GM12875 (cell line): ENCODE results near the gene FOXB2.
A peak's percentile ranks its signal among the peaks of the same experiment; 100 is the strongest.

Source experiments
- H3K4me3 ChIP-seq: one replicate; pipeline ENCODE4 v1.5.1; 2011; ENCODE audit warnings: low read depth, low read length, control low read depth
- TF ChIP-seq, protein P1 (sequence below): IDR thresholded peaks from 2 replicates; pipeline ENCODE4 v1.5.1; 2011; ENCODE audit warnings: low read depth, mild to moderate bottlenecking, control low read depth, inconsistent platforms, low read length, moderate library complexity, borderline replicate concordance; ENCODE audit not compliant: insufficient read depth

The FOXB2 gene

DNA sequence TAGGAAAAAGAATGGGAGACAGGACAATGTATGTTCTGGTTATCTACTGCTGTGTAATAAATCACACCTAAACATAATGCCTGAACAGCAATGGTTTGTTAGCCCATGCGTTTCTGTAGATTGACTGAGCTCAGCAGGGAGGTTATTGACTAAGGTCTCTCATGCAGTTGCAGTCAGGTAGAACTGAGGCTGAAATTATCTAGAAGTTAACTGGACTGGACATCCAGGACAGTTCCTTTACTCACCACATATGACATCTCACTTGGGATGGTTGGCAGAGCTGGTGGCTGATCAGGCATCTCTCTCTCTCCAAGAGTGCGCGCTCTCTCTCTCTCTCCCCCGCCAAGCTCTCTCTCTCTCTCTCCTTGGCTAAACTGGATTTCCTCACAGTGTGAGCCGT is 8.9 kb upstream of the FOXB2 start:
- no peak overlapping the region for H3K4me3 ChIP-seq
- TF ChIP-seq, protein P1, sequence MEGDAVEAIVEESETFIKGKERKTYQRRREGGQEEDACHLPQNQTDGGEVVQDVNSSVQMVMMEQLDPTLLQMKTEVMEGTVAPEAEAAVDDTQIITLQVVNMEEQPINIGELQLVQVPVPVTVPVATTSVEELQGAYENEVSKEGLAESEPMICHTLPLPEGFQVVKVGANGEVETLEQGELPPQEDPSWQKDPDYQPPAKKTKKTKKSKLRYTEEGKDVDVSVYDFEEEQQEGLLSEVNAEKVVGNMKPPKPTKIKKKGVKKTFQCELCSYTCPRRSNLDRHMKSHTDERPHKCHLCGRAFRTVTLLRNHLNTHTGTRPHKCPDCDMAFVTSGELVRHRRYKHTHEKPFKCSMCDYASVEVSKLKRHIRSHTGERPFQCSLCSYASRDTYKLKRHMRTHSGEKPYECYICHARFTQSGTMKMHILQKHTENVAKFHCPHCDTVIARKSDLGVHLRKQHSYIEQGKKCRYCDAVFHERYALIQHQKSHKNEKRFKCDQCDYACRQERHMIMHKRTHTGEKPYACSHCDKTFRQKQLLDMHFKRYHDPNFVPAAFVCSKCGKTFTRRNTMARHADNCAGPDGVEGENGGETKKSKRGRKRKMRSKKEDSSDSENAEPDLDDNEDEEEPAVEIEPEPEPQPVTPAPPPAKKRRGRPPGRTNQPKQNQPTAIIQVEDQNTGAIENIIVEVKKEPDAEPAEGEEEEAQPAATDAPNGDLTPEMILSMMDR, result no peak

DNA sequence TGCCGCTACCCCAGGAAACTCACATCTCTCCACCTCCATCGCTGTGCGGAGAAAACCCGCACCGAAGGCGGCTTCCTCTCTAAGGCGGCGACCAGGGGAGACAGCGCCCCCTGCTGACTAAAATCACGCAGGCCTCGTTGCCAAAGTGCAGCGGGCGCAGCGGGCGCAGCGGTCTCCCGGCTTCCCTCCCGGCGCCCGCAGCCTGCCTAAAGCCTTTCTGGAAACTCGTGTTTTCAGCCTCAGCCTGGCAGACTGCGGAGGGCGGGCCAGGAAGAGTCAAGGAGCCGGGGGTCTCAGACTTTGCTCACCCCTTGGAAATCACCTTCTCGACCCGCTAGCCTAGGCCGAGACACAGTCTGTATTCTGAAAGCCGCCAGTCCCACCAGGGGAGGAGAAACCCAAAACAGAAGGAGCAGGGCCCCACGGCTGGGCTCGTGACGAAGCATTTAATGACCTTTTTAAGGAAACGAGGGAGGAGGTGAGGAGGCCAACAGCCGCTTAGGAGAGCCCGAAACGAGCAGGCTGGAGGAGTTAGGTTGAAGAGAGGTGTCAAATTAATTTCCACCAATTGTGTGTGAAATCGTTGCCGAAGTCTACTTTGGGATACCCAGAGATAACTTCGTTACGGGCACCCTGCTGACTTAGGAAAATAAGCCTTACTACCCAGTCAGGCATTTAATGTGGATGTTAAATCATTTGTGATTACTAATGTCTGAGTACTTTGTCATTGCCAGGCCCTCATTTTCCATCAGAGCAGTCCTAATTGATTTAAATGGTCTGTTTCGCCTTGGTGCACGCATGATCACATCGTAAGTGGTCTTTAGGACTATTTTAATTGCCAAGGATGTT is 7.3 kb upstream of the FOXB2 start:
- H3K4me3 ChIP-seq, result no peak overlapping the region
- TF ChIP-seq, protein P1, result peak; percentile 87

DNA sequence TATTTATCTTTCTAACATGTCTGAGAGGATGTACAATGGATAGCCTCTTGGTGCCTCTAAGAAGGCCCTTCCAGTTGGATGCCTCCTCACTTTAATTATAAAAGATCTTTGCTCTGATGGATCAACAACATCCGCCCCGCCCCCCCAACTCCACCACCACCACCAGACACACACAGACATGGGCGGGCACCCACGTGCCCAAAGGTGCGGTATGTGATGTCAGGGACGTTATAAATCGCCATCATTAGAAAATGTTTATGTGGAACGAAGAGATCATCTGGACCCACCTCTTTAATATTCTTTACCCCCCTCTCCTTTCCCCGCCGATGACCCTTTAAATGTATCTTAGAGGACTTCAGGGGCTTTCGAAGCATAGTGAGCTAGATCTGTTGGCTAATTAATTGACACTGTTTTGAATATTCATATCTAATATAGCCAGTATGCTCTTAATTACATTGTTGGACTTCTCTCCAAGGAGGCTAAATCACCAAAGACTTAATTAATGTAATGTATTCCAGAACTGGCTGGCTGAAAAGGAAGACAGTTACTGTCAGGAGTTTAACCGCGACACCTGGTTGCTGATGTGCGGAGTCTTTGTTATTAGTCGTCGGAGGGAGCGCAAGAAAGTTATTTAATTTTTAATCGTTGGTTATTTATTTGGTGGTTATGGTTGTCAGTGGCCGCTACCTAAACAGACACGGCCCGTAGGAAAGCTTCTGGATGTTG is 6.1 kb upstream of the FOXB2 start:
- no peak overlapping the region for H3K4me3 ChIP-seq
- TF ChIP-seq, protein P1, result no peak

DNA sequence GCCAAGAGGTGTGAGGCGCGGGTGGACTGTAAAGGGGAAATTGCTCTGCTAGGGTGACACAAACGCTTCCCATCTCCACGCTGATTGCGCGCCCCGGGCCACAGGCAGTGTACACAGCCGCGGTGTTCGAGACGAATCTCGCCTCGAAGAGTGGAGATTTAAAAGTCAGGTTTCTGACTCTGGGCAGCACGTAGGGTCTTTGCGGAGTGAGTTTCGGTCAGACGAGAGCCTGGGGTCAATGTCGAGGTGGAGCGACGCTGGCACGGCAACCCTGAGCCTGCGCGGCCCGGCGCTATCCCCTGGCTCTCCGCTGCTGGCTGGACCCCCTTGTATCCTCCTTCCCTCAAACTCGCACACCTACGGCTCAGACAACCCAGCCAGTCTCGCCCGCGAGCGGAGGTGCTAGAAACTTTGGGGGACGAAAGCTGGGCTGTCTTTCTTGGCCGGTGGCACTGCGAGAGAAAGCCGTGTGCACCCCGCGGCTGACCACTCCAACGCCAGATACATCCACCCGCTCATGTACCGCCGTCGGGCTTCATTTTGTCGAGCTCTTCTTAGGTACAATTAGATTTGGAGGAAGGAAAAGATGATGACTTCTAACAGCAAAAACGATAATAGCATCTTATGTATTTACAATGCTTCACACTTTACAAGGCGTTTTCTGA is 5.4 kb upstream of the FOXB2 start:
- no peak overlapping the region for H3K4me3 ChIP-seq
- TF ChIP-seq, protein P1, result no peak

DNA sequence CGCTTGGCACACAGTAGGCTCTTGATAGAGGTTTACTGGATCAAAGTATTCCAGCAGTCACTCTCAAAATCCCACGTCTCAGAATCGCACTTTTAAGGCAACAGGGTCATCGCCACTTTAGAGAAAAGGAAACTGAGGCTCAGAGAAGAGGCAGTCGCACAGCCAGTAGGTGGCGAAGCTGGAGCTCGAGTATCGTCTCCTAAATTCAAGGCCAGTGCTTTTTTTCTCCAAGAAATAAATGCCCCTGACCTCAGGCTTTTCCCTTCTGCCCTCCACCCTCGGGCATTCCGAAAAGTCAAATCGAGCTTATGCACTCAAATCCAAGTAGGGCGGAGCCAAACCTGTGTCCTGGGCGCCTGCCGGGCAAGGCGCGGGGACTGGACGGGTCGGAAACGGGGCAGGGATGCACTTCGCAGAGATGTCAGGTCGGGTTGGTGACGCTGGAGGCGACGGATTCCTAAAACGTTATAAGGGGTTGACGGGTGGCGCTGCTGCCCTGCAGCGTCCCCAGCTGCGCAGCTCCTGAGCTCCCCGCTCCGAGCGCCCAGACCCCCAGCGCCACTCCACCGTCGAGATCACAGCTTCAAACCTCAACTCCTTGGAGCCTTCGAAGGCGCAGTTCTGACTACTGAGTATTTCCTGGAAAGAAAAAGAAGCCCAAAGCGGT is 4.7 kb upstream of the FOXB2 start:
- no peak overlapping the region for H3K4me3 ChIP-seq
- TF ChIP-seq, protein P1, result no peak

DNA sequence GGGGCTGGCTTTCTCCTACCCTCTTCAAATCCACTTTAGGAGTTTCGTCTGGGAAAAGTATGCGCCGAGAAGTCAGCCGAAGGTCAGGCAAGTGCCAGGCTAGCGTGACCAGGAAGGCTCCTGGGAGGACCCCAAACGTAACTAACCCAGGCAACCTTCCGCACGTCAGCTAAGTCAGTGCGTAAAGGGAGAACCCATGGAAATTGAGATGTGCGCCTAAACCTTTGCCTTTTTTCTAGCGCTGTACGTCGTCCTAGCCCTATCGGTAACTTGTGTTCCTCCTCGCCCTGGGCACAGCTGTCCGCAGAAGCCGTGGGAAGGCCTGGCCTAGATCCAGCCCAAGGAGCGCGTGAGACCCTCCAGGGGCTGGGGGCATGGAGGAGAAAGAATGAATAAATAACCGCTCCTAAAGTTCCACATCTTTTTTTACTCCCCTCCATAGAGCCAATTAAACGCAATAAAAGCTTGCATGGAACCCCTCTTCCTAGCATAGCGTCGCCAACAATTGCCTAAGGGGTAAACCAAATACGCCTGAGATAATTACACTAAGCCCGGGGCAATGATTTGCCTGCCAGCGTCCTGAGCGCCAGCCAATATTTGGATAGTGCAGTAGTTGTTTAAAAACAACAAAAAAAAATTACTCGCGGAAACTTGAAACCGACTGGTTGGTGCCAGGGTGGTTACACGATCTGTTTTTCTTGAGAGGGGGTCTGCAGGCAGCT is 4.0 kb upstream of the FOXB2 start:
- TF ChIP-seq, protein P1, result no peak
- no peak overlapping the region for H3K4me3 ChIP-seq
